ENCODE results near the gene SLC51B. TPM values are rescaled to one million over a fixed set of nuclear protein-coding genes. Genes with fewer than 3 reads are reported as not detected.

Gene SLC51B
- total RNA-seq, 1 donor from 2014 or later = not detected

GRCh38 chr15:65081758-65082157, 36.6 kb downstream of the SLC51B start:
- H3K4me1 Mint-ChIP-seq (ENCODE audit: low read depth) = peaks cover 23% of the 10 kb centered on the region
- no peaks in the 10 kb centered on the region for H3K36me3 Mint-ChIP-seq (ENCODE audit: insufficient read depth)
- peaks cover 3% of the 10 kb centered on the region for H3K9me3 Mint-ChIP-seq (ENCODE audit: low read depth)
- no peak for TF ChIP-seq CTCF (IDR thresholded peaks at IDR 0.05; ENCODE audit: unreplicated experiment)
- peaks cover 65% of the 10 kb centered on the region for H3K27me3 Mint-ChIP-seq
- no peak overlapping the region for H3K27ac Mint-ChIP-seq
- DNase-seq (ENCODE audit: low spot score, unreplicated experiment) = no peak
- no peak overlapping the region for H3K4me3 Mint-ChIP-seq (ENCODE audit: low read depth)

DNA sequence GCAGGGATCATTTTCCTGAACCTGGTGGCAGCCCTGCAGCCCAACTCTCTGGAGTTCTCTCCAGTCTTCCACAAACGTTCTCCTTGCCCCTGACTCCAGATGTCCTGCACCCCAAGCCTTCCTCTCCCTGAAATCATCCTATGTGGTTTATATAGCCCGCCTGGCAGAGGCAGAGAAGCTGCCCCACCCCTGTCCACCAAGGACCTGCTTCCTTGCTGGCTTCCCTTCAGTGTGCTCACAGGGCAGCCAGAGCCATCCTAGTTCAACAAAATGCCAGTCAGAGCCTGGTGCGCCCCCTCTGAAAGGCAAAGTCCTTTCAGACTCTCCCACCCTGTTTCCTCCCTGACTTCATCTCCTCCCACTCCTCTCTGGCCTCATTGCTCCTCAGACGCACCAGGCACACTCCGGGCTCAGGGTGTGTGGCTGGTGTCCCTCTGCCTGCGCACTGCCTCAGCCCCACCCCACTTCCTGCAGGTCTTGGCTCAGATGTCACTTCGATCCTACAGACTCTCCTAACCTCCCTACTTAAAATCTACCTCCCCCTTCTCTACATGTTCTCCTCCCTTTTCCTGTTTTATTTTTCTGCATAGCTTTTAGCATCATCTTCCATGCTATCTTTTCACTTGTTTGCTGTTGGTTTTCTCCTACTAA, 37.2 kb downstream of the SLC51B start:
- Mint-ChIP-seq H3K27me3 (peaks cover 68% of the 10 kb centered on the region), H3K4me3 (ENCODE audit: low read depth) (no peak overlapping the region), H3K9me3 (ENCODE audit: low read depth) (peaks cover 3% of the 10 kb centered on the region), H3K27ac (no peak overlapping the region), H3K4me1 (ENCODE audit: low read depth) (peaks cover 25% of the 10 kb centered on the region), H3K36me3 (ENCODE audit: insufficient read depth) (no peaks in the 10 kb centered on the region)
- DNase-seq (ENCODE audit: low spot score, unreplicated experiment) = no peak
- no peak for TF ChIP-seq CTCF (IDR thresholded peaks at IDR 0.05; ENCODE audit: unreplicated experiment)

- TF ChIP-seq CTCF (IDR thresholded peaks at IDR 0.05; ENCODE audit: unreplicated experiment) = peak; percentile 16
- Mint-ChIP-seq H3K36me3 (ENCODE audit: insufficient read depth) (no peaks in the 10 kb centered on the region), H3K4me3 (ENCODE audit: low read depth) (no peak overlapping the region)
Measured at GRCh38 chr15:65083262-65083701, 38.1 kb downstream of the SLC51B start.

GRCh38 chr15:65084500-65085206, 39.5 kb downstream of the SLC51B start:
- peaks cover 39% of the 10 kb centered on the region for H3K4me1 Mint-ChIP-seq (ENCODE audit: low read depth)
- no peak overlapping the region for H3K27ac Mint-ChIP-seq

More at GRCh38 chr15:65083262-65083701, 38.1 kb downstream of the SLC51B start:
- peaks cover 63% of the 10 kb centered on the region for H3K27me3 Mint-ChIP-seq
- no peak overlapping the region for H3K27ac Mint-ChIP-seq
- H3K4me1 Mint-ChIP-seq (ENCODE audit: low read depth) = peaks cover 27% of the 10 kb centered on the region
- no peak for DNase-seq (ENCODE audit: low spot score, unreplicated experiment)
- no peaks in the 10 kb centered on the region for H3K9me3 Mint-ChIP-seq (ENCODE audit: low read depth)

More at GRCh38 chr15:65084500-65085206, 39.5 kb downstream of the SLC51B start:
- no peaks in the 10 kb centered on the region for H3K36me3 Mint-ChIP-seq (ENCODE audit: insufficient read depth)
- peaks cover 52% of the 10 kb centered on the region for H3K27me3 Mint-ChIP-seq
- no peak overlapping the region for H3K4me3 Mint-ChIP-seq (ENCODE audit: low read depth)
- TF ChIP-seq CTCF (IDR thresholded peaks at IDR 0.05; ENCODE audit: unreplicated experiment) = no peak
- no peak for DNase-seq (ENCODE audit: low spot score, unreplicated experiment)
- no peaks in the 10 kb centered on the region for H3K9me3 Mint-ChIP-seq (ENCODE audit: low read depth)

Measured in progenitor cell of endocrine pancreas (in vitro differentiated cells).